WTC11 (cell line): ENCODE data around the gene RHOA. TPM values are rescaled to one million over a fixed set of nuclear protein-coding genes. Genes with fewer than 3 reads are reported as not detected.
"Not testable (repeated sequence)": the region's sequence is repeated elsewhere in the genome, so short reads cannot be mapped to it uniquely, and the experiment has no call there.

Experiments
- ATAC-seq: fragments of 200-7000 bp; cut with Tn5 transposase; 2 replicates; pipeline ENCODE4 v1.10.0; 2021; ENCODE audit warnings: mild to moderate bottlenecking, moderate library complexity
- CTCF ChIA-PET: fragments of 300-600 bp; sonication (Branson Sonifier 250); formaldehyde crosslinking; loops from one replicate; lab custom pipeline; 2021; ENCODE audit warnings: antibody characterized with exemption; lab: Charles Lee
- POLR2A ChIA-PET: fragments of 350-600 bp; sonication (Branson Sonifier 250); formaldehyde crosslinking; loops from one replicate; lab custom pipeline; 2021; ENCODE audit warnings: antibody characterized with exemption; lab: Charles Lee
- DNase-seq: peaks from one replicate; pipeline ENCODE4 v3.0.0; 2021; ENCODE audit warnings: low spot score
- H3K27ac Mint-ChIP-seq: 2 replicates; pipeline ENCODE4 v1.8.0; 2021; ENCODE audit warnings: mixed read lengths
- H3K27me3 Mint-ChIP-seq: 2 replicates; pipeline ENCODE4 v1.8.0; 2021; ENCODE audit warnings: low read depth, mild to moderate bottlenecking, moderate library complexity, mixed read lengths
- H3K36me3 Mint-ChIP-seq: 2 replicates; pipeline ENCODE4 v1.8.0; 2021; ENCODE audit warnings: mixed read lengths
- H3K4me1 Mint-ChIP-seq: 2 replicates; pipeline ENCODE4 v1.8.0; 2022; ENCODE audit warnings: mixed read lengths
- H3K4me3 Mint-ChIP-seq: 2 replicates; pipeline ENCODE4 v1.8.0; 2021; ENCODE audit warnings: mild to moderate bottlenecking, moderate library complexity, mixed read lengths
- H3K9me3 Mint-ChIP-seq: 2 replicates; pipeline ENCODE4 v1.8.0; 2021; ENCODE audit warnings: mixed read lengths
- ATF1 ChIP-seq: sonication (generic); formaldehyde crosslinking; IDR thresholded peaks from 2 replicates; pipeline ENCODE4 v1.8.1; 2023; ENCODE audit warnings: mild to moderate bottlenecking, moderate library complexity, missing genetic modification reagents
- CTCF ChIP-seq: fragments of 200-600 bp; IDR thresholded peaks from 2 replicates; pipeline ENCODE4 v1.8.0; 2022; ENCODE audit warnings: antibody characterized with exemption
- ESRRA ChIP-seq: sonication (generic); formaldehyde crosslinking; IDR thresholded peaks from 2 replicates; pipeline ENCODE4 v1.8.1; 2022; ENCODE audit warnings: mild to moderate bottlenecking, missing genetic modification reagents, borderline replicate concordance
- GABPB1 ChIP-seq: sonication (generic); formaldehyde crosslinking; IDR thresholded peaks from 2 replicates; pipeline ENCODE4 v1.8.1; 2023; ENCODE audit warnings: mild to moderate bottlenecking, missing genetic modification reagents
- GTF2I ChIP-seq: fragments of 250-450 bp; sonication (Bioruptor Pico); conservative IDR thresholded peaks from 2 replicates; pipeline ENCODE4 v1.4.0; 2021; ENCODE audit warnings: mild to moderate bottlenecking
- IRF1 ChIP-seq: sonication (generic); formaldehyde crosslinking; IDR thresholded peaks from 2 replicates; pipeline ENCODE4 v1.8.0; 2023; ENCODE audit warnings: missing genetic modification reagents
- MLX ChIP-seq: sonication (generic); formaldehyde crosslinking; IDR thresholded peaks from 2 replicates; pipeline ENCODE4 v1.8.1; 2023; ENCODE audit warnings: mild to moderate bottlenecking, missing genetic modification reagents, moderate library complexity
- MXD4 ChIP-seq: fragments of 250-450 bp; sonication (Bioruptor Pico); IDR thresholded peaks from 2 replicates; pipeline ENCODE4 v1.8.0; 2021; ENCODE audit warnings: mild to moderate bottlenecking, moderate library complexity, borderline replicate concordance
- NFYB ChIP-seq: sonication (generic); formaldehyde crosslinking; conservative IDR thresholded peaks from 2 replicates; pipeline ENCODE4 v1.8.0; 2022; ENCODE audit warnings: low read depth, missing genetic modification reagents
- NR2C2 ChIP-seq: sonication (generic); formaldehyde crosslinking; IDR thresholded peaks from 2 replicates; pipeline ENCODE4 v1.8.0; 2022; ENCODE audit warnings: mild to moderate bottlenecking, missing genetic modification reagents
- RORB ChIP-seq: fragments of 250-450 bp; sonication (Bioruptor Pico); IDR thresholded peaks from 2 replicates; pipeline ENCODE4 v1.9.0; 2021; ENCODE audit warnings: mild to moderate bottlenecking
- TEAD4 ChIP-seq: sonication (generic); formaldehyde crosslinking; IDR thresholded peaks from 2 replicates; pipeline ENCODE4 v1.8.0; 2022; ENCODE audit warnings: mild to moderate bottlenecking, missing genetic modification reagents
- TP53 ChIP-seq: sonication (generic); formaldehyde crosslinking; IDR thresholded peaks from 2 replicates; pipeline ENCODE4 v1.8.1; 2023; ENCODE audit warnings: mild to moderate bottlenecking, missing genetic modification reagents
- ZNF121 ChIP-seq: sonication (generic); formaldehyde crosslinking; IDR thresholded peaks from 2 replicates; pipeline ENCODE4 v1.8.0; 2023; ENCODE audit warnings: missing genetic modification reagents
- ZNF138 ChIP-seq: sonication (generic); formaldehyde crosslinking; conservative IDR thresholded peaks from 2 replicates; pipeline ENCODE4 v1.8.1; 2022; ENCODE audit warnings: mild to moderate bottlenecking, moderate library complexity, missing genetic modification reagents
- ZNF263 ChIP-seq: sonication (generic); formaldehyde crosslinking; IDR thresholded peaks from 2 replicates; pipeline ENCODE4 v1.8.1; 2022; ENCODE audit warnings: low read depth, mild to moderate bottlenecking, moderate library complexity, missing genetic modification reagents
- ZNF425 ChIP-seq: fragments of 250-450 bp; sonication (Bioruptor Pico); conservative IDR thresholded peaks from 2 replicates; pipeline ENCODE4 v1.9.0; 2021; ENCODE audit warnings: mild to moderate bottlenecking
- total RNA-seq: library from RNA; stranded (reverse); gene quantifications from 3 replicates; pipeline ENCODE4 v1.2.3, GENCODE V29; 2021
- TF ChIP-seq, protein P1 (sequence below): fragments of 250-450 bp; sonication (Bioruptor Pico); IDR thresholded peaks from 2 replicates; pipeline ENCODE4 v1.9.0; 2021; ENCODE audit warnings: moderate library complexity, mild to moderate bottlenecking, inconsistent platforms, borderline replicate concordance
- TF ChIP-seq, protein P2 (sequence below): sonication (generic); formaldehyde crosslinking; IDR thresholded peaks from 2 replicates; pipeline ENCODE4 v1.8.1; 2022; ENCODE audit warnings: mild to moderate bottlenecking, missing genetic modification reagents, moderate library complexity, borderline replicate concordance
- TF ChIP-seq, protein P3 (sequence below): sonication (generic); formaldehyde crosslinking; IDR thresholded peaks from 2 replicates; pipeline ENCODE4 v1.8.0; 2022; ENCODE audit warnings: mild to moderate bottlenecking, missing genetic modification reagents
- TF ChIP-seq, protein P4 (sequence below): sonication (generic); formaldehyde crosslinking; IDR thresholded peaks from 2 replicates; pipeline ENCODE4 v1.8.0; 2022; ENCODE audit warnings: mild to moderate bottlenecking, missing genetic modification reagents
- TF ChIP-seq, protein P5 (sequence below): fragments of 250-450 bp; sonication (Bioruptor Pico); IDR thresholded peaks from 2 replicates; pipeline ENCODE4 v1.9.0; 2021; ENCODE audit warnings: mild to moderate bottlenecking

The RHOA gene
- total RNA-seq, 1 experiment from 2014 or later: 367 TPM

GRCh38 chr3:49349348-49350114, 62.2 kb downstream of the RHOA start:
- no peak overlapping the region for H3K4me3 Mint-ChIP-seq
- peaks cover 3% of the 10 kb centered on the region for H3K9me3 Mint-ChIP-seq
- DNase-seq (no peak), ATAC-seq (no peak)
- ChIA-PET CTCF (interaction anchor here (3.1 kb wide), 1 partner anchor 10 kb away, joined by 25 read pairs; the partner anchor contains the start of gene USP4), POLR2A (interaction anchor here (0.8 kb wide), 1 partner anchor 10 kb away, joined by 3 read pairs; no protein-coding TSS in a partner anchor)
- H3K27me3 Mint-ChIP-seq: no peaks in the 10 kb centered on the region; the same call in 1 of the 2 replicates
- peaks cover 4% of the 10 kb centered on the region; the same call in 1 of the 2 replicates for H3K36me3 Mint-ChIP-seq
- no peak overlapping the region for H3K27ac Mint-ChIP-seq
- TF ChIP-seq ZNF425 (CRISPR knock-in tag) (no peak), ZNF138 (CRISPR knock-in tag) (no peak), CTCF (no peak), ZNF263 (CRISPR knock-in tag) (no peak), GTF2I (CRISPR knock-in tag) (no peak), ESRRA (CRISPR knock-in tag) (no peak), RORB (no peak), NFYB (CRISPR knock-in tag) (no peak), NR2C2 (CRISPR knock-in tag) (no peak), TP53 (CRISPR knock-in tag) (no peak), TEAD4 (CRISPR knock-in tag) (no peak), ATF1 (CRISPR knock-in tag) (no peak), ZNF121 (no peak)
- TF ChIP-seq, protein P1, sequence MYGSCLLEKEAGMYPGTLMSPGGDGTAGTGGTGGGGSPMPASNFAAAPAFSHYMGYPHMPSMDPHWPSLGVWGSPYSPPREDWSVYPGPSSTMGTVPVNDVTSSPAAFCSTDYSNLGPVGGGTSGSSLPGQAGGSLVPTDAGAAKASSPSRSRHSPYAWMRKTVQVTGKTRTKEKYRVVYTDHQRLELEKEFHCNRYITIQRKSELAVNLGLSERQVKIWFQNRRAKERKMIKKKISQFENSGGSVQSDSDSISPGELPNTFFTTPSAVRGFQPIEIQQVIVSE (CRISPR knock-in tag): no peak
- TF ChIP-seq, protein P2, sequence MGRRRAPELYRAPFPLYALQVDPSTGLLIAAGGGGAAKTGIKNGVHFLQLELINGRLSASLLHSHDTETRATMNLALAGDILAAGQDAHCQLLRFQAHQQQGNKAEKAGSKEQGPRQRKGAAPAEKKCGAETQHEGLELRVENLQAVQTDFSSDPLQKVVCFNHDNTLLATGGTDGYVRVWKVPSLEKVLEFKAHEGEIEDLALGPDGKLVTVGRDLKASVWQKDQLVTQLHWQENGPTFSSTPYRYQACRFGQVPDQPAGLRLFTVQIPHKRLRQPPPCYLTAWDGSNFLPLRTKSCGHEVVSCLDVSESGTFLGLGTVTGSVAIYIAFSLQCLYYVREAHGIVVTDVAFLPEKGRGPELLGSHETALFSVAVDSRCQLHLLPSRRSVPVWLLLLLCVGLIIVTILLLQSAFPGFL (CRISPR knock-in tag): no peak
- TF ChIP-seq, protein P3, sequence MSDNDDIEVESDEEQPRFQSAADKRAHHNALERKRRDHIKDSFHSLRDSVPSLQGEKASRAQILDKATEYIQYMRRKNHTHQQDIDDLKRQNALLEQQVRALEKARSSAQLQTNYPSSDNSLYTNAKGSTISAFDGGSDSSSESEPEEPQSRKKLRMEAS: no peak
- peaks cover 3% of the 10 kb centered on the region; the same call in 1 of the 2 replicates for H3K4me1 Mint-ChIP-seq

DNA sequence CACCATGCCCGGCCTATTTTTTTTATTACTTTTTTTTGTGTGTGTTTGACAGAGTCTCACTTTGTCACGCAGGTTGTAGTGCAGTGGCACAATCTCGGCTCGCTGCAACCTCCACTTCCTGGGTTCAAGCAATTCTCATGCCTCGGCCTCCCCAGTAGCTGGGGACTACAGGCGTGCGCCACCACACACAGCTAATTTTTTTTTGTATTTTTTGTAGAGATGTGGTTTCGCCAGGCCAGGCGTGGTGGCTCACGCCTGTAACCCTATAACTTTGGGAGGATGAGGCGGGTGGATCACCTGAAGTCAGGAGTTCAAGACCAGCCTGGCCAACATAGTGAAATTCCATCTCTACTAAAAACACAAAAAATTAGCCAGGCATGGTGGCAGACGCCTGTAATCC, 63.4 kb downstream of the RHOA start:
- H3K27ac Mint-ChIP-seq, H3K36me3 Mint-ChIP-seq, H3K9me3 Mint-ChIP-seq, H3K27me3 Mint-ChIP-seq, H3K4me1 Mint-ChIP-seq, POLR2A ChIA-PET, CTCF ChIA-PET, DNase-seq, H3K4me3 Mint-ChIP-seq, ATAC-seq: not testable (repeated sequence)

GRCh38 chr3:49346797-49347251, 65.0 kb downstream of the RHOA start:
- Mint-ChIP-seq H3K4me3 (no peak overlapping the region), H3K9me3 (no peaks in the 10 kb centered on the region), H3K4me1 (peaks cover 2% of the 10 kb centered on the region; the same call in 1 of the 2 replicates), H3K36me3 (no peaks in the 10 kb centered on the region), H3K27me3 (no peaks in the 10 kb centered on the region), H3K27ac (no peak overlapping the region)
- ChIA-PET POLR2A (no interaction called here), CTCF (no interaction called here)
- ATAC-seq: no peak
- DNase-seq: no peak
- TF ChIP-seq, protein P4, sequence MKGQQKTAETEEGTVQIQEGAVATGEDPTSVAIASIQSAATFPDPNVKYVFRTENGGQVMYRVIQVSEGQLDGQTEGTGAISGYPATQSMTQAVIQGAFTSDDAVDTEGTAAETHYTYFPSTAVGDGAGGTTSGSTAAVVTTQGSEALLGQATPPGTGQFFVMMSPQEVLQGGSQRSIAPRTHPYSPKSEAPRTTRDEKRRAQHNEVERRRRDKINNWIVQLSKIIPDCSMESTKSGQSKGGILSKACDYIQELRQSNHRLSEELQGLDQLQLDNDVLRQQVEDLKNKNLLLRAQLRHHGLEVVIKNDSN (CRISPR knock-in tag): no peak
- TF ChIP-seq GABPB1 (CRISPR knock-in tag) (no peak), MXD4 (CRISPR knock-in tag) (no peak), ATF1 (CRISPR knock-in tag) (no peak), ZNF263 (CRISPR knock-in tag) (no peak), MLX (CRISPR knock-in tag) (no peak), IRF1 (CRISPR knock-in tag) (no peak)
- TF ChIP-seq, protein P5, sequence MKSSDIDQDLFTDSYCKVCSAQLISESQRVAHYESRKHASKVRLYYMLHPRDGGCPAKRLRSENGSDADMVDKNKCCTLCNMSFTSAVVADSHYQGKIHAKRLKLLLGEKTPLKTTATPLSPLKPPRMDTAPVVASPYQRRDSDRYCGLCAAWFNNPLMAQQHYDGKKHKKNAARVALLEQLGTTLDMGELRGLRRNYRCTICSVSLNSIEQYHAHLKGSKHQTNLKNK (CRISPR knock-in tag): no peak
